HK-2 (cell line): Measurements from ENCODE around the gene MAP7D2.

Experiments
- DNase-seq: peaks from one replicate; pipeline ENCODE4 v3.0.0-alpha.2; 2018; ENCODE audit not compliant: unreplicated experiment

The MAP7D2 gene

DNA sequence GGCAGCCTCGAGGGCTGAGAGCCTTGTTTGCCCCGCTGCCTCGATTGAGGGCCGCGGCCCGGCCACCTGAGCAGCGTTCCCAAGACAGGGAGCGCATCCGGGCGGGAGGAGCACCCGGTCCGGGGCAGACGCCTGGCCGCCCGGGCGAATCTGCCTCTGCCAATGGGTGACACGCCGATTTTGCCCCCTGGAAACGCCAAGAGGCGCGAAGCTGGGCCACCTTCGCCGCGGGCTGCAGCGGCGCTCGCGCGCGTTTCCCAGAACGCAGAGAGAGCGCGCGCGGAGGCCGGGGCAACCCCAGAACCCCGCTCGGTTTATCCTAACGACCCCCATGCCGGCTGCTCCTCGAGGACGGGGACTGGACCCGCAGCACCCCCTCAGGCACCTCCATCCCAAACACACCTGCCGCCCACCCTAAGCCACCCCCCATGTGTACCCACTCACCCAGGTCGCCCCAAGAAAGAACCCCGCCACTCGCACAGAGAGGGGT lies 575 bp downstream of the MAP7D2 start:
- peak; percentile 24 for DNase-seq

DNA sequence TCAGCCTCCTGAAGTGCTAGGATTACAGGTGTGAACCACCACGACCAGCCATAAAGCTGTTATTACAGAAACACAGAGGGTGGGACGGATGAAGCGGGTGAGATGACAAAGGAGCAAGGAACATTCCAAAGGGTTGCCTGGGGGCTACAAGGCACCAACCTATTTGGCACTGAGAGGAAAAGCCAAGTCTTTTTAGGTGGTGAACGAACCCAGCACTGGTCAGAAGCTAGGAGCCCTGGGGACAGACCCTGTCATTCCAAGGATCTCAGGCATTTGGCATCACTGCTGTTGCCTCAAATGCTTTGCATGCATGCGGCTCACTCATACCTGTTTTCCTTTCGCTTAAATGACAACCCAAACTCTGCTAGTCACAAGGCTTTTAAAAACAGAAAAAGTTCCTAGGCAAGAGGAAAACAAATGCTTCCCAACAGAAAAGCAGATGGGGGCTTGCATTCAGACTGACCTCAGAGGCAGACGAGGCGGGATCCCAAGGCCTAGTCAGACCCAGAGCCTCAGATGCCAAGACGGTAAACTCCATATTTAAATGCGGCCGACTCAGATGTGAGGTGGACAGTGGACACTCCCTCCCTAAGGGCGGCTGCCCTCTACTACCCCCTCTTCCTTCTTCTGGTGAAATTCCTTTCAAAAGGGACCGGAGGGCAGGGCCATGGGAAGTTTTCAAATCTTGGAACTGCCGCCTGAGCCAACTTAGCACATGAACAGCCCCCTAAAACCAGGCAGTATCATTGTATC lies 4.5 kb downstream of the MAP7D2 start:
- DNase-seq: no peak

DNA sequence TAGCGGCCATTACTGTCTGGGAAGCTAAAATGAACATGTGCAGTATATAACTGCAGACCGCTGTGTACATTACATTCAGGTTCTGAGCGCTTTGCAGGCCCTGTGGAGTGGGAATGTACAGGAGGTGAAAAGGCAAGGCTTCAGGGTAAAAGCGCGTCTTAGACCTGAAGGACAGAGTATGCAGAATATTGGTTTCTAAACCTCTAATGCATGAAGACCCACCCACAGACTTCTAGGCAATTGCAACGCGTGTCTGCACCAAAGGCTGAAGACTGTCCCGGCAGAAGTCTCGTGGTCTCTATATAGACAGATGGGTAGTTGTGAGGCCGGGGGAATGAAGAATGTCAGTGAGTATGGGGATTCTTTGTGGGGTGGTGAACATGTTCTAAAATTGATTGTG lies 5.4 kb downstream of the MAP7D2 start:
- no peak for DNase-seq

DNA sequence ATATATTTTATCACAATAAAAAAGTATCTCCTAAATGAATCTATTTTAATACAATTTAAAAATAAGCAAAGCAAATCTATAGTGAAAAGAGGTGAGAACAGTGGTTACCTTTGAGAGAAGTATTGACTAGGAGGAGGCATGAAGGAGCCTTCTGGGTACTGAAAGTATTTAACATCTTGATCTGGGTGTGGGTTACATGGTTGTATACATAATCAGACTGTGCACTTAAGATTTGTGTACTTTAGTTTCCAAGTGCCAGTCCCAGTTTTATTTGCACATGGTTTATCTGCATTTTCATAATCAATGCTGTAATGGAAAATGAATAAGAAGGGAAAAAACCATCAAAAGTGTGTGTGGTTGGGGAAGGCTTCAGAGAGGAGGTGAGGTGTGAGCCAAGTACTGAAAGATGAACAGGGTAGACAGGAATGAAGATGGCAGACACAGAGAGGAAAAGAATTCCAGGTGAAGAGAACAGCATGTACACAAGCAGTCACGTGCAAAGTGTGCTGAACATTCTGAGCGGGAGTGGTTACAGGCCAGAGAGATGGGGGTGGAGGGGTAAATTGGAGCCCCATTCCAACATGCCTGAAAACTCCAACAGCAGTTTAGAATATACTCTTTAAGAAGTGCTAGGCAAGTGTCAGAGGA lies 14.6 kb downstream of the MAP7D2 start:
- no peak for DNase-seq

DNA sequence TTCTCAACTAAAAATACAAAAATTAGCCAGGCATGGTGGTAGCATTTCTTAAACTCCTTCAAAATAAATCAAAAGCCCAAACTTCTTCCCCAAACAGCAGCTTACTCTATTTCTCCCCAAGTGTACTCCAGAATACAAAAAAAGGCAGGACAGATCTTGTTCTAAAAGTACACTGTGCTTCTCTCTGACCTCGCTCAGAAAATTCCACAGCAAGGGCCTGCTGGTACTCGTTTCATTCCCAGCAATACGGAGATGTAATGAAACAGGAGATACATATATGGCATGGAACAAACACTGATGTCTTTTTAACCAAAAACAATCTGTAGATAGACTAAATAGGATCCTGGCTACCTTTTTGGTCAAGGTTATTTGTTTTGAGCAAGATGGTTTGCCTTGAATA lies 25.2 kb downstream of the MAP7D2 start:
- DNase-seq: no peak

DNA sequence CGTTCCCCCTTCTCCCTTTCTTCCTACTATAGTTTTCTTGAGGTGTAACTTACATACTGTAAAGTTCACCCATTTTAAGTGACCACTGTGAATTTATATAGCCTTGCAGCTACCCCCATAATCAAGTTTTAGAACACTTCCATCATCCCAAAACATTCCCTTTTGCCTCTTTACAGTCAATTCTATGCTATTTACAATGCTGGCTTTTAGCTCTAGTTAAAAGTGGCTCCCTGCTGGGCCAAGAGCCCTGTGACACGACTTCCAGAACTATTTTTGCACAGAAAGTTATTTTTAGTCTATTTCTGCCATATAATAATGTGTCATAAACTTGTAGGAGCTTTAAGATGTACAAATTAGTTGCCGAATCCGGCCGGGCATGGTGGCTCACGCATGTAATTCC lies 26.9 kb downstream of the MAP7D2 start:
- DNase-seq: no peak

DNA sequence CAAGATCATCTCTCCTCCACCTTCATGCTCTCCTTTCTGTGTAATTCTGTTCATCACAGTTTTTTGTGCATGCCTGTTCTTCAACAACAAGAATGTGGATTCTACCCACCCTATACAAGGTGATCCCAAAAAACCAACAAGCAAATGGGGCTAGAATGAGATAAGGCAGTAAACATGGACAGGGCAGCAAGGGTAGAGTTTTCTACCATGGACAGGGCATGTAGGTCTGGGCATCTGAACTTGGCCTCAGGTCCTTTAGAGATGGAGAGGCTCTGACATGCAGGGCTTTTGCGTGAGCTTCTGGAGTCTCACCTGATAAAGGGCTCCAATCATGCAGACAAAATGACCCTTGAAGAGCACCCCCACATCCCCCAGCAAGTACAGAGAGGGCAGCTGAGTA lies 36.4 kb downstream of the MAP7D2 start:
- DNase-seq: no peak

DNA sequence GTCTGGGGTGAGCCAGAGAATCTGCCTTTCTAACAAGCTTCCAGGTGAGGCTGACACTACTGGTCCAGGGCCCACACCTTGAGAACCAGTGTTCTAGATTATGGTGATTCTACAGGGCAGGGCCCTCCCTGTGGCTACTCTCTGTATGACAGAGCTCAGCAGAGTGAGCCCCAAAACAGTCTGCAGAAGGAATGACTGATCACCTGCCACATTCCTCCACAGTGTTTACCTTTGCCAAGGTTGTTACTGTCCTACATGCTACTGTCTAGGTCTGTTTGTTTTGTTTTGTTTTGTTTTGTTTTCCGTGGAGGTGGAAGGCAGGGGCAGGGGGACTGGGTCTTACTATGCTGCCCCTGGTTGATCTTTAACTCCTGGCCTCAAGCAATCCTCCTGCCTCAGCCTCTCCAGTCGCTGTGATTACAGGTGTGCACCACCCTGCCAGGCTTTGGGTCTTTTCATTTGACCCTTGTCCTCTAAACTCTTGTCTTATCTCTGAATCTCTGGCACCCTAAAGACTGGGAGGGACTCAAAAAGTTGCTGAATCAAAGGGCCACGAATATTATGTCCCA lies 45.1 kb downstream of the MAP7D2 start:
- DNase-seq: no peak

DNA sequence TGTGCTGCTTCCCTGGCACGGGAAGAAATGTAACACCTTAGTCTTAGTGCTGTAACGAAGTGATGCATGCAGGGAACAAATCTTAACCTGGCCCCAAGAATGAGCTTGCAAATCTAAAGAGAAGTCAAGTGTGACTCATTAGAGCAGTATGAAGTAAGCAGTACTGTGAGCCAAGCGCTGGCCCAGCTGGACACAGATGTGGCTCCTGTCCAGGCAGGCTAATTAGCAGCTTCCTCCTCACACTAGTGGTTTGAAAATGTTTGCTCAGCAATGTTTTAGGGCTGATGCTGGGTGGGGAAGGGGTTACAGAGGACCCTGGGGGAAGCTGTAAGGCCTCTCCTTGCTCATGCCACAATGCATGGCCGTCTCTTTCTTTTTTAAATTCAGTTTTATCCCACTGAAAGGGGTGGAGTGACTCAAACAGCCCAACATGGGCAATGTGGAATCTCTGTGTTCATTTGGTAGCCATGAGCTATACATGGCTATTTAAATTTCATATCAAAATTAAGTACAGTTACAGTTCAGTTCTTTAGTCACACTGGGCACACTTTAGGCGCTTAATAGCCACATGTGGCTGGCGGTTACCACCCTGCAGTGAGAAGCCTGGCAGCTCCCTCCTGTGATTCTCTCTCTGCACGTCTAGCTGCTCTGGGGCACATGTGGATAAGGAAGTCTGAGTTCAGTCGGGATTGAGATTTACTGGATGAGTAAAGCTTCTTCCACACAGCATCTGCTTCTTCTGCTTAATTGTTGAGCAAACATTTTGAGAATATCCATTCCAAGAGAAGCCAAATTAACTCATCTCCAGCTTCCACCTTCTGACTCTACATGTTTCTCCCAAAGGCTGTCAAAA lies 48.8 kb downstream of the MAP7D2 start:
- DNase-seq: peak; percentile 48

DNA sequence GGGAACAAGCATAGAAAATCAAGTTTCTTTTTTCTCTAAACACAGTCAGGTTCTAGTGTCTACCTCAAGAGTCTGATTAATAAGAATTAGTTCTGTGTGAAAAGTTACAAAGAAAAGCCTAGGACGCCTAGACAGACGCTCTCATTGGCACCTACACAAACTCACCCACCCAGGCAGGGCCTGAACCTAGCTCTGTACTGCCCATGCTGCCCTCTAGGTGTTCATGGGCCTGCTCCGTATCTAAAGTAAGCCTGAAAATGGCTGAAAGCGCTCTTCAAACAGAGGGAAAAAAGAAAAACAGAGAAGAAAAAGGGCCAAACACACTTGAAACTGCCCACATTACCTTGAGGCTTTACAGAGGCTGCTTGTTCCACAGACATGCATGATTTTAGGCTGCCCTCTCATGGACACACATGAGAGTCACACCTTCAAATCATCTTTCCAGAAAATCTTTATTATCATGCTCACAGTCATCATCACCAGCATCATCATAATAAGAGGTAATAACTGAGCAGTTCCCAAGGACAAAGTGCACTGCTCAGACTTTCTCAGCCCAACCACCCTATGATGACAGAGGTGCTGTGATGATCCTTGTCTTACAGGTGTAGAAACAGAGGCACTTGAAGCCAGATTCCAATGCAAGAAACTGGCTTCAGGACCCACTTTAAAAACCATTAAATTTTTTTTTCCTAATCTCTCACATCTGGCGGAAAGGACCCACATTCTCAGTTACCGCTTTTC lies 49.6 kb downstream of the MAP7D2 start:
- peak; percentile 19 for DNase-seq

DNA sequence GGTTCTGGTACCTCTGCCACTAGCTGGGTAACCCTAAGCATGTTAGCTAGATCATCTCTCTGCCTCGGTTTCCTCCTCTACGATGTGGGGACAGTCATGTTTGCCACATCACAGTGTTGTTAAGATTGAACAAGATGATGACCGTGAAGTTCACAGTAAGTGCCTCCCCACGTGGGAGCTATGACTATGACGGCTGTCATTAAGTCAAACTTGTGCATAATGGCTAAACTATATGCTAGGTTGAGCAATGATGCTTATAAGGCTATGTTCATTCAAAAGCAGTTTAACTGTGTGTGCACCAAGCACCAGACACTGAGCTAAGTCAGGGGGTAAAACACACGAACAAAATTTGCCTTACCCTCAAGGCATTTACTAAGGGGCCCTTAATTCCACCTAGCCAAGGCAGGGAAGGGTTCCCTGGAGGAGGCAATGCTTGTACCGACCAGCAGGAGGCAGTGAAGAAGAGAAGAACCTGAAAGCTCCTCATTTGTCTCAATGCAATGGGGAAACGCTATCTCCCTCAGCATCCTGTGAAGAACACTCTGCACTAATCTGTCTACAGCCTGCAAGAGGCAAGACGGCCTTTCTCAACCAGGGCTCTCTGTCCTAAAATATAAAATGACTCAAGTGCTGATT lies 52.9 kb downstream of the MAP7D2 start:
- DNase-seq: no peak

DNA sequence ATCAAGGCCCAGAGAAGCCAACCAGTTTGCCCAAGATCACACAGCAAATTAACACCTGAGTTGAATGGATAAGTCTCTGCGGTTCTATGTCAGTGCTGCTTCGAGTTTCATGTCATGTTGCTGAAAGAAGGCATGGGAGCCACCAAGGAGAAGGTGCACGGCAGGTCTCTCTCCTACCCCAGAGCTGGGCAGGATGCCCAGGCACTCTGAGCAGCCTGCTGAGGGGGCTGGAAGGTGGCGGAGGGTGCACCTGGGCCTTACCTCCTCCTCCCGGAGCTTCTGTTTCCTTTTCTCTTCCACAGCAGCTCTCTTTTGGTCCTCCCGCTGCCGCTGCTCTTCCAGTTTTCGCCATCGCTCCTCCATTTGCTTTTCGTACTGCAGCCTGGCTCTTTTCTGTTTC lies 53.6 kb downstream of the MAP7D2 start:
- no peak for DNase-seq

DNA sequence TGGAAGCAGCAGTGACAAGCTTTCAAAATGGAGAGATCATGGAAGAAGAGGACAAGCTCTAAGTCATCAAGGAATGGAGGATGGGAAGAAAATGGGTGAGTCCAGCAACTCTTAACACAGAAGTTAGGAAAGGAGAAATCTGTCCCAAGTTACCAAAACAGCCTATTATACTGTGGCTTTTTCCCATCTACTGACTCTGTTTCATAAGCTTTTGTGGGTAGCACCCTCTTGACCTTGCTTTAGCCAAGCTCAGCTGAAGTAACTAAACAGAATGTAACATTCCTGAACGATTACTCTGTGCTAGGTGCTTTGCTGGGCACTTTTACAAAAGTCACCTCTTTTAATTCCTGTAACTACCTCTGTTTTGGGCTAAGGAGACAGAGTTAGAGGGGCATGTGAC lies 54.9 kb downstream of the MAP7D2 start:
- DNase-seq: no peak

DNA sequence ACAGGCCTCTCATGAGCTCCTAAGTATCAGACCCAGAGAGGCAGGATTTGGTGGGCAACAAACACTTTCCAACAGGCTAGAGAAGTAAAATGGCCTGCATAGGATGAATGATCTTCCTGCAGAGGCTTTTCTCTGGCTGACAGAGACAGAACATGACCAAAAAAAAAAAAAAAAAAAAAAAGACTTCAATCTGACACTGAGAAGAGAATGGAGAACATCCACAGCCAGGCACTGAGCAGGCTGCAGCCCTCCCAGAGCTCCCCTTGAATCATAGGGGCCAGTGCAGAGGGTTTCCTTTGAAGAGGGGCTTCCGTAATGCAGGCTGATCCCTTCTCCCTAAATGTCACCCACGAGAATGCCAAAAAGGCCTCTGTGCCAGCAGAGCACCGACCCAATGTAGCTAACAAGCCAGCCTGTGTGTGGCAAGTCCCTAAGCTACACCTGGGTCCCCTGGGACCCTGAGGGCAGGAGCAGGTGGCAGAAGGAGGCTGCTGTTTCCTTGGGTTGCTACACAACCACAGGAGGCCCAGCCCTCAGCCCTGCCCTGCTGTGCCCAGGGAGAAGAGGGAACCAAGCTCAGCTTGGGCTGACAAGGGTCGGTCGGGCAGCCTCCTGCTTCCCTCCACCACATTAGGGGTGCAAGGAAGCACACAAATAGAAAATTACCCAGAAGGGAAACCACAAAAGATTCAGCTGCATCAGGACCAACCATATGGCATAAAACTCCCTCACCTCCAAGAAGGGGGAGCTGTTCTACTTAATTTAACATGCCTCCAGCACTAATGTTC lies 55.6 kb downstream of the MAP7D2 start:
- DNase-seq: no peak

DNA sequence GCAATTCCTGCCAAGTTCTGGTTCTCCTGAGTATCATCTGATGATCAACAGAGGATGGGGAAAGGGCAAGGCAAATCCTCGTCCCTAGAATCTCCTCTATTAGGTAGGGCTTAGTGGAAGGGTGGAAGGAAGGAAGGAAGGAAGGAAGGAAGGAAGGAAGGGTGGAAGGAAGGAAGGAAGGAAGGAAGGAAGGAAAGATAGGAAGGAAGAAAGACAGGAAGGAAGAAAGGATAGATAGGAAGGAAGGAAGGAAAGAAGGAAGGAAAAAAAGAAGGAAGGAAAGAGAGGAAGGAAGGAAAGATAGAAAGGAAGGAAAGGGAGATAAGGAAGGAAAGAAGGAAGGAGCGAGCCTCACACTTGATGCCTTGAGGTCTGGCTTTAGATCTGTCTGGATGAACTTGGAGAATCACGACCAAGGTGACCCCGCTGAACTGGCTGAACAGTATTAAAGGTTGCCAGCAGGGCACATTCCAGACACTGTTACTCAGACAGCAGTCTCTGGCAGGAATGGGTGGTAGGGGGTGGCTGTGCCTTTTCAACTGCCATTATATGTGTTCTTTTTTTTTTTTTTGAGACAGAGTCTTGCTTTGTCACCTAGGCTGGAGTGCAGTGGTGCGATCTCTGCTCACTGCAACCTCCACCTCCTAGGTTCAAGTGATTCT lies 57.1 kb downstream of the MAP7D2 start:
- peak; percentile 34 for DNase-seq

DNA sequence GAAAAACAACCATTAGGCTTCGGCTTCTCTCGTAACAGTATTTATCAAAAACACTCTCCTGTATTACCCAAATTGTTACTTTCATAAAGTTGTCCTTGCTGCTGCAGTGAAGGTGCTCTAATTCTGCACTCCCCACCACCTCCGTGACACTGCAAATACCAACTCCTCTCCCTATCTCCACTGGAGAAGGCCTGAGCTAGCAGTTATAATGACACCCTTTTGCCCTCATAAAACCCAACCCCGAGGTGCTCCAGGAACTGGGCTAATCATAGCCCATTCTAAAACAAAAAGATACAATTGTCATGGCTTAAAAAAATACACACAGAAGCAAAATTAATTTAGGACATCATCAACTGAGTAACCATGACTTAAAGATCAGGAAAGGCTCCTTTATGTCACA lies 59.2 kb downstream of the MAP7D2 start:
- DNase-seq: no peak

DNA sequence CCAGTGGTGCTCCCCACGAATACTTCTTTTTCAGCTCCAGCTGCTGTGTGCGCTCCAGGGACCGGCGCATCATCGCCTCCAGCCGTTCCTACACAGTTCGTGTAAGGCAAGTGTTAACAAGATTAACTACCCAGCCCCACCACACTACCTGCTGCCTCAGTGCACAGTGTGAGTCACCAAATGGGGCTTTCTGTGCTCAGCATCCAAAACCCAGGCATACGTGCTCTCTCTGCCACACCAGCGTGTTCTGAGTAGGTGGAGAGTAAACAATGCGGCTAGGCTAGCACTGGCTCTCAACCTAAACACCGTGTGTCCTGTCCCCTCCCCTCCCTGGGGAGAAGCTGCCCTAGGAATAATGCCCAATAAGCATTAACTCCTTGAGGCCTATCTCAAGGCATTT lies 60.0 kb downstream of the MAP7D2 start:
- DNase-seq: peak; percentile 63

DNA sequence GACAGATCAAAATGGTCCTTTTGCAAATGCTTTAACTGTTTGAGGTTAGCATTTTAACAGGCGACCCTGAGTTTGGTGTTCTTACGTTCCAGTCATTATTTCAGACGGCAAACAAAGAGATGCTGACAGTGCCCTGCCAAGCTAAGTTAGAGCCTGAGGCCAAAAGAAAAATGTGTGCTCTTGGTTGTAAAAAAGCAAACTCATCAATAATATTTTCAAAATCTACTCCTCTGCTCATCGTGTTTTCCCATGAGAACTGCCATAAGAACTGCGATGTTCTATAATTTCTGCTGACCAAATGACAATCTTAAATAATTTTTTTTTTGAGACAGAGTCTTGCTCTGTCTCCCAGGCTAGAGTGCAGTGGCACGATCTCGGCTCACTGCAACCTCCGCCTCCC lies 63.2 kb downstream of the MAP7D2 start:
- no peak for DNase-seq

DNA sequence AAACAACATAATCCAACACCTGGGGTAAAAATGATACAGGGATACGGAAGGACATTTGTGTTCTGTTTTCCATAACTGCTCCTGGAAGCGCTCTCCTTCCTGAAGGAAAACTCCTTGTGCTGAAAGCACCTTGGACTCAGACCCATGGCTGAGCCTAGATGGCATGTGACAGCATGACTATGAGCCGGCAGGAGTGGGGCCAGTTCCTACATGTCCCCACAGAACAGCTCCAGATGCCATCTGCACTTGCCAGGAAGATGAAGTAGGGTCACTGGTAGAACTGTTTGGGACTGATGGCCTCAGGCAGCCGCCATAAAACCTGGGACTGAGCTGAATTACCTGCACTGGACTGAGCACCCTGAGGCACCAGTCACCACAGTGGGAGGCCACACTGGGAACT lies 69.8 kb downstream of the MAP7D2 start:
- DNase-seq: no peak

DNA sequence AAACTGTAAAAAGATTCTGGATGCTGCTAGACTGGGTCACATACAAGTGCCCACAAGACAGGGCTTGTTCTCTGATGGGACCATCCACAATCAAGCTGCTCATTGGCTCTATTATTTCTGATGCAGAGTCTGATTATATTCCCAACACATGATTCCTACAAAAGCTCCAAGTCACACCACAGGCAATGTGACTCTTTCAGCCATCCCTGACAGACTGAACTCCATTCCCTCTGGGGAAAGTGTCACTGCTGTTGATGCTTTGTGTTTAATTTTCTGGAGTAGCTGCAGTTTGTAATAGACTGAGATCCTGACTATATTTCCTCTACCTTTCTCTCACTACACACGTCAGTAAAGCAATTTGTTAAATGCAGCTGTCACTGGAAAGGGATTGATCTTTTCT lies 70.5 kb downstream of the MAP7D2 start:
- no peak for DNase-seq
